Kidney epithelial cell (primary cell): ENCODE data around the gene CSGALNACT2. TPM values are rescaled to one million over a fixed set of nuclear protein-coding genes. Genes with fewer than 3 reads are reported as not detected.

ENCODE experiments used
- DNase-seq: peaks from one replicate; pipeline ENCODE4 v3.0.0-alpha.2; 2010; ENCODE audit warnings: low read depth
- H3K27me3 ChIP-seq: 2 replicates; pipeline ENCODE4 v1.6.0; 2011; ENCODE audit warnings: low read length; ENCODE audit not compliant: control insufficient read depth, insufficient read depth
- H3K36me3 ChIP-seq: 2 replicates; pipeline ENCODE4 v1.5.1; 2011; ENCODE audit warnings: low read length; ENCODE audit not compliant: control insufficient read depth, insufficient read depth
- H3K4me3 ChIP-seq: 2 replicates; pipeline ENCODE4 v1.5.1; 2011; ENCODE audit warnings: low read depth, mild to moderate bottlenecking, control low read depth, low read length
- total RNA-seq: library from RNA; depleted of rRNA; stranded (reverse); fragments of >200 nt; gene quantifications from 2 replicates; pipeline ENCODE4 v1.2.3, GENCODE V29; 2015
- TF ChIP-seq, protein P1 (sequence below): IDR thresholded peaks from 2 replicates; pipeline ENCODE4 v1.5.1; 2011; ENCODE audit warnings: mild to moderate bottlenecking, moderate library complexity, low read length, control low read depth, inconsistent platforms; ENCODE audit not compliant: insufficient read depth, poor library complexity, severe bottlenecking

Gene CSGALNACT2
- total RNA-seq, 1 donor from 2014 or later = 17.3 TPM

DNA sequence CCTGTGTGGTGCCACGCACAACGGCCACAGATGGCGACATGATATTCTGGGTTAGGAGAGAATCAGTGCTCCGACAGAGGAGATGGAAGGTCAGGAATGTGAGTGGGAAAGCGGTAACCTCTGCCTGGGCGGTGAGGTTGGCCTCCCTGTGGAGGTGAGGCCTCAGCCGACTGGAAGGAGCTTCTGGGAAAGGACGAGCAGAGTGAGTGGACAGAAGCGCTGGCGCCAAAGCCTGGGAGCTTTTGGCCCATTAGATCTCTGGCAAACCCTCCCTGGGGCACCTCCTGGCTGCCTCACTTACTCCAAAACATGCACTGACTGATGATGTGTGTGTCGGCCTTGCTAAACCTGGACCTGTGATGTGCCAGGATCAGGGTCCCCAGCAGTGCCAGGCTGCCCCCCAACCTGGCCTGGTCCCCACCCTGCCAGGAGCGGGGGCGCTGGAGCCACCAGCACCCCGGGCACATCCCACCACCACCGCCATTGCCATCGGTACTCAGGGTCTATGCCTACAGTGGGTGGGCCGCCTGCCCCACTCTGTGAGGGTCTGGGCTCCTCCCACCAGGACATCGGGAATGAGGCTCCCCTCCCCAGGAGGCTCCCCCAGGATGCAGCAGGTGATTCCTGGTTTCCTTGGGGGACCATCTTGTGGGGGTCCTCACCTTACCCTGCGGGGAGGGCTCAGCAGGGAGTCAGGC lies 77.7 kb downstream of the CSGALNACT2 start:
- Histone ChIP-seq H3K4me3 (no peak overlapping the region), H3K27me3 (peaks cover 6% of the 10 kb centered on the region), H3K36me3 (no peaks in the 10 kb centered on the region)
- TF ChIP-seq, protein P1, sequence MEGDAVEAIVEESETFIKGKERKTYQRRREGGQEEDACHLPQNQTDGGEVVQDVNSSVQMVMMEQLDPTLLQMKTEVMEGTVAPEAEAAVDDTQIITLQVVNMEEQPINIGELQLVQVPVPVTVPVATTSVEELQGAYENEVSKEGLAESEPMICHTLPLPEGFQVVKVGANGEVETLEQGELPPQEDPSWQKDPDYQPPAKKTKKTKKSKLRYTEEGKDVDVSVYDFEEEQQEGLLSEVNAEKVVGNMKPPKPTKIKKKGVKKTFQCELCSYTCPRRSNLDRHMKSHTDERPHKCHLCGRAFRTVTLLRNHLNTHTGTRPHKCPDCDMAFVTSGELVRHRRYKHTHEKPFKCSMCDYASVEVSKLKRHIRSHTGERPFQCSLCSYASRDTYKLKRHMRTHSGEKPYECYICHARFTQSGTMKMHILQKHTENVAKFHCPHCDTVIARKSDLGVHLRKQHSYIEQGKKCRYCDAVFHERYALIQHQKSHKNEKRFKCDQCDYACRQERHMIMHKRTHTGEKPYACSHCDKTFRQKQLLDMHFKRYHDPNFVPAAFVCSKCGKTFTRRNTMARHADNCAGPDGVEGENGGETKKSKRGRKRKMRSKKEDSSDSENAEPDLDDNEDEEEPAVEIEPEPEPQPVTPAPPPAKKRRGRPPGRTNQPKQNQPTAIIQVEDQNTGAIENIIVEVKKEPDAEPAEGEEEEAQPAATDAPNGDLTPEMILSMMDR = no peak
- DNase-seq = no peak

DNA sequence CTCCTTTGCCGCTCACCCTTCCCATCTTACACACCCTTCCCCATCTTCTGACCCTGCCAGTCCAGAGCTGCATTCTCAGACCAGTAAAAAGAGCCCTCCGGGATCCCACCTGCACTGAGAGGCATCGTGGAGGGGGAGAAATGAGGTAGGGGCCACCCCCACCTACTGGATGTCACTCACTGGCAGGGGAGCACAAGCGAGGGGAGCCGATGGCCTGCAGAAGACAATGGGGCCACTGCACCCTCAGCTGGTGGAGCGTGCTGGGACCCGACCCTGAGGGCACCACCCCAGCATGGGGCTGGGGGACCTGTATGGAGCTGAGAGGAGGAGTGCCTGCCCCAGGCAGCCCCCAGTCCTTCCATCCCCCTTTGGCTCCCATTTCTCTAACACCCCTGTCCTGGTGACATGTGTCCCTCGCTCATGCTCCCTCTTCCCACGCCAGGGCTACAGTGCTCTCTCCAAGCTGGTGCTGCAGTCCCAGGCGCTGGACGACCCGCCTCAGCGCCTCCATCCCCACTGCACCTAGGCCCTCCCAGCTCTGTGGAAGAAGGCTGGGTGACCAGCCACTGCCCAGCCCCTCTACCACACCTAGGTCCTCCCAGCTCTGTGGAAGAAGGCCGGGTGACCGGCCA lies 78.8 kb downstream of the CSGALNACT2 start:
- DNase-seq = no peak
- no peak overlapping the region for H3K4me3 ChIP-seq
- TF ChIP-seq, protein P1 = no peak
- H3K36me3 ChIP-seq = no peaks in the 10 kb centered on the region
- H3K27me3 ChIP-seq = peaks cover 8% of the 10 kb centered on the region

DNA sequence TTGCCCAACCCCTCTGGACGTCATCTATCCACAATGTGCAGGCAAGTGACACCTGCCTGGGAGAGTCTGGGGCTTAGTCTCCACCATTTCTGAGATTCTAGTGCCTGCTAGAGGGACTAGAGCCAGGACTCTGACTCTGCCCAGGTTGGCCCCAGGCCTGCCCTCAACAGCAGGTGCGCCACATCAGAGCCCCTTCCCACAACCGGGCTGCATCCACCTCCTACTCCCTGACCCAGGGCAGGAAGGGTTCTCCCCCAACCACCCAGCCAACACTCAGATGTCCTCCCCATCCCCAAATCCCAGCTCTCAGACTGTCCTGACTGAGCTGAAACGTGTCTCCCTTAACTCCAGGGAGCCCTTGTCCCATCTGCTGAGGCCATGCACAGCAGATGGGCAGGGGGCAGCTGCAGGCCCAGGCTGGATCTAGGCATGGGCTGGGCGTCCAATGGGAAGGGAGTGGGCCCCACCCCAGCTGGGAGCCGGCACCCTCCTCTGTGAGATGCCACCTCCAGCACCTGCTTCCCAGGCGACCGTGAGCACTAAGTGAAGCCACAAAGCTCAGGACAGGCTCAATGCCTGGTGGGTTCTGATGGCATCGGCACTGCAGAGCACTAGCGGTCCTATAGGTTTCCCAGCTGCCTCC lies 79.4 kb downstream of the CSGALNACT2 start:
- Histone ChIP-seq H3K4me3 (no peak overlapping the region), H3K27me3 (peaks cover 8% of the 10 kb centered on the region), H3K36me3 (no peaks in the 10 kb centered on the region)
- TF ChIP-seq, protein P1 = no peak
- DNase-seq = no peak

DNA sequence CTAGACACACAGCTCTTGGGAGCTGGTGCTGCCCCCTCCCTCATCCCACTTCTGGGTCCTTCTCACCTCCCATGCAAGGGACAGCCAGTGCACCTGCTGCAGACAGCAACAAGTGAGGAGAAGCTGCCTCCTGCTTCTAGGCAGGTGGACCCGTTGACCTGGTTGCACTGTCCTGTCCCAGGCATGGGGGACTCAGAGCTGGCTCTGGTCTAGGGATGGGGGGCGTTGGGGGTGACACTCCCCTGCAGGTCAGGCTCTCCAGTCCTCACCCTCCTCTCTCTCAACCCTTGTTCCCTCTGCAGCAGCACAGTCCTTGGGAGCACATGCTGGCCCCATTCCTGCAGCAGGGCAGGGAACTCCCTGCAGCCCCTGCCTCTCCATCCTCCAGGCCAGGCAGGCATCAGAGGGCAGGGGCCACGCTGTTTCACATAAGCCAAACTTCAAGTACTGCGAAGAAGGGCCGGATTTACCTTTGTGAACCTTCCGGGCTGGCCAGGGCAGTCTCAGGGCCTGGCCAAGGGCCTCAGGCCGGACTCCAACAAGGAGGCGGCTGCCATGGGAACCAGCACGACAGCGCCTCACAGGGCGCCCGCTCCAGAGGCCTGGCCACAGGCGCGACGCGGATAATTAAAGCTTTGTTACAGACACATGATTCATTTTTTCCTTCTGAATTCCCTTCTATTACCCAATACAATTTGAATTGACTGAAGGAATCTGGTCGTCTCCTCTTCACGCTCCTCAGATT lies 80.1 kb downstream of the CSGALNACT2 start:
- H3K36me3 ChIP-seq = no peaks in the 10 kb centered on the region
- no peak overlapping the region for H3K4me3 ChIP-seq
- peaks cover 8% of the 10 kb centered on the region for H3K27me3 ChIP-seq
- DNase-seq = no peak
- TF ChIP-seq, protein P1 = no peak

DNA sequence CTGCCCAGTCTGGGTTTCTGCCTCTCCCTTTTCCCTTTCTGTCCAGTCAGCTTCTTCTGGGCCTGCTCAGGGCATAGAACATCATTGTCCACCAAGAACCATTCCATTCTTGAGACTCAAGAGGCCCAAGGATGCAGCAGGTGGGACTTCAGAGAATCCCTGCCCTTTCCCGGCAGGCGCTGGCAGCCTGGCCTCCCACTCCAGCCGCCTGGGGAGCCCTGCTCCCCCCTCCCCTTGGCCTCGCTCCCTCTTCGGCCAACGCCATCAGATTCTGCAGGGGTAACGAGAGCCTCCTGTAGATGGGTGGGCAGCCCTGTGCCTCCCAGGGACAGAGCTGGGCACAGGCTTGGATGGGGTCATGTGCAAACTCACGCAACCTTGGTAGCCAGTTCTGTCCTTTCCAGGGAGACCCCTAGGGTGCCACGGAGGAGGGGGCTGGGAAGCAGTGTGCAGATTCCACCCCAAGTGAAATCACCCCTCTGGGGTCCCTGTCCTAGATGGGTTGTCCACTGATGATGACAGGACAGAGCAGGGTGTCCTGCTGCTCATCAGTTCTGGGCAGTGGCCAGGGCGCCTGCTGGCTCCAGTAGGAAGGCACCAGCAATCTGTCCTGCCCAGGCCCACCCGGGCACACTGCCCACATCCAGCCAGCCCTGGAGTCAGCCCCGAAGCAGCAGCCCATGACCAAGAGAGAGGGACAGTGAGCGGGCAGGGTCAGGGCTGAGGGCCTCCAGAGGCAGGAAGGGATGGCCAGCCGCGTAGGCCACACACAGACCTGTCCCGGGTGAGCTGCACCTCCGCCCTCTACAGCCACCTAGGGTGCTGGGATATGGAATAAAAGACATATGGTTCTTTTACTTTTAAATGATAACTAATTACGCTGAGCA lies 80.9 kb downstream of the CSGALNACT2 start:
- TF ChIP-seq, protein P1 = no peak
- DNase-seq = no peak
- H3K36me3 ChIP-seq = no peaks in the 10 kb centered on the region
- H3K4me3 ChIP-seq = no peak overlapping the region
- peaks cover 8% of the 10 kb centered on the region for H3K27me3 ChIP-seq
